NCI-H2196 (cell line): ENCODE measurements around the gene ANLN.
"Not testable (repeated sequence)": the region's sequence is repeated elsewhere in the genome, so short reads cannot be mapped to it uniquely, and the experiment has no call there.

Experiments
- DNase-seq: peaks from one replicate; lab custom pipeline; 2025; ENCODE audit not compliant: unreplicated experiment; lab: John Stamatoyannopoulos, UW

The ANLN gene

GRCh38 chr7:36497176-36497575 is 107.5 kb downstream of the ANLN start:
- not testable (repeated sequence) for DNase-seq

GRCh38 chr7:36497775-36498174 is 108.1 kb downstream of the ANLN start:
- no peak for DNase-seq
